Skeletal muscle cell (primary cell): ENCODE results near the gene MGAT5B.

Source experiments
- DNase-seq: peaks from one replicate; pipeline ENCODE4 v3.0.0-alpha.2; 2010; ENCODE audit warnings: low read depth
- H3K4me3 ChIP-seq: 2 replicates; pipeline ENCODE4 v1.5.1; 2011; ENCODE audit warnings: low read depth, mild to moderate bottlenecking, control low read depth, low read length, moderate library complexity

Gene MGAT5B

GRCh38 chr17:76989519-76989918 lies 121.3 kb downstream of the MGAT5B start:
- H3K4me3 ChIP-seq = no peak overlapping the region

GRCh38 chr17:76992891-76993290 lies 124.7 kb downstream of the MGAT5B start:
- no peak for DNase-seq
- H3K4me3 ChIP-seq = no peak overlapping the region

More at GRCh38 chr17:76989519-76989918, 121.3 kb downstream of the MGAT5B start:
- DNase-seq = no peak

GRCh38 chr17:76993651-76994050 lies 125.4 kb downstream of the MGAT5B start:
- DNase-seq = no peak
- no peak overlapping the region for H3K4me3 ChIP-seq

GRCh38 chr17:76994237-76994637 lies 126.0 kb downstream of the MGAT5B start:
- no peak for DNase-seq
- H3K4me3 ChIP-seq = no peak overlapping the region

GRCh38 chr17:76995387-76996105 lies 127.3 kb downstream of the MGAT5B start:
- H3K4me3 ChIP-seq = no peak overlapping the region
- DNase-seq = no peak

- H3K4me3 ChIP-seq = no peak overlapping the region
- no peak for DNase-seq
Measured at GRCh38 chr17:76996741-76997694, 128.8 kb downstream of the MGAT5B start.

- H3K4me3 ChIP-seq = no peak overlapping the region
- no peak for DNase-seq
Measured at GRCh38 chr17:76997981-76998531, 129.9 kb downstream of the MGAT5B start.

GRCh38 chr17:76998839-76999238 lies 130.6 kb downstream of the MGAT5B start:
- no peak overlapping the region for H3K4me3 ChIP-seq
- DNase-seq = no peak
